DMS114 treated with DMSO at 0.1 percent for 48 hours (cell line): ENCODE results near the gene LAMC1.
A peak's percentile ranks its signal among the peaks of the same experiment; 100 is the strongest.

ENCODE experiments used
- DNase-seq: peaks from one replicate; lab custom pipeline; 2025; ENCODE audit not compliant: unreplicated experiment; lab: John Stamatoyannopoulos, UW

LAMC1 gene

DNA sequence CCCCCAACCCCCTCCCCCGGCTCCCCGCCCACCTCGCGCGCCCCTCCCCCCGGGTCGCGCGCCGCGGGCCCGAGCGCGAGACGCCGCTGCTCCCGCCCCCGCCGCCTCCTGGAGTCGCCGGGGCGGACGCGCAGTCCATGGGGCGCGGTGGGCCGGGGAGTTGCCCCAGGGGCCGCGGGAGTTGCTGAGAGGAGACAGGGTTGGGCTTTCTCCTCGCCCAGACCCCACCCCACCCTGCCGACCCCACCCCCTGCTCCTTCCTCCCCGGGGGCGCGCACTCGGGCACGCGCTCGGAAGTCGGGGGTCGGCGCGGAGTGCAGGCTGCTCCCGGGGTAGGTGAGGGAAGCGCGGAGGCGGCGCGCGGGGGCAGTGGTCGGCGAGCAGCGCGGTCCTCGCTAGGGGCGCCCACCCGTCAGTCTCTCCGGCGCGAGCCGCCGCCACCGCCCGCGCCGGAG is at the start of gene LAMC1:
Gene LAMC1 (plus strand): TSS at position 275 of the 455 bp plus-strand sequence. CDS start 297 bp downstream, outside the sequence.
- DNase-seq = peak; percentile 23

DNA sequence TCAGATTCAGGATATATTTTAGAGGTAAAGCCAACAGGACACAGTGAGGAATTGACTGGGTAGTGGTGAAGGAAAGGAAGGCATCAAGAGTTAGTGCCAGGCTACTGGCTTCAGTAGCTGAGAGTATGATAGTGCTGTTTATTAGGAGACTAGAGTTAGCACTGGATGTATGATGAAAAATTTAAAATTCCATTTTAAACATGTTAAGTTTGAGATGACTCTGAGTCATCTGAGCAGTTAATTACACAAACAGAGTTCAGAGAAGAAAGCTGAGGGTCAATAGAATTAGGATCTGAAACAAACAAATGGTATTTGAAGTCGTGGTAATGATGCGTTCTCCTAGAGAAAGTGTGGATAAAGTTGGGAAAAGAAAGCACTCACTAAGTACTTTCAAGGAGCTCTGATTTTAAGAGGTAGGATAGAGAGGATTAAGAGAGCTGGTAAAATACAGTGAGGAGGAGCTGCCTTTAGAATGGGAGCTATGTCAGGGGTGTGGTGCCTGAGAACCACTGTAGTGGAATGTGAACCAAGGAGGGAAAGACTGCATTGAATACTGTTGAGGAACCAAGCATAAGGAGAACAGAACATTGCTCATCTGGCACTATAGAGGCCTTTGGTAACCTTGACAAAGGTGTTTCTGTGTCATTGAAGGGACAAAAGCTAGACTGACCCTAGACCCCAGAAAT is 48.6 kb upstream of the LAMC1 start:
- DNase-seq = no peak

DNA sequence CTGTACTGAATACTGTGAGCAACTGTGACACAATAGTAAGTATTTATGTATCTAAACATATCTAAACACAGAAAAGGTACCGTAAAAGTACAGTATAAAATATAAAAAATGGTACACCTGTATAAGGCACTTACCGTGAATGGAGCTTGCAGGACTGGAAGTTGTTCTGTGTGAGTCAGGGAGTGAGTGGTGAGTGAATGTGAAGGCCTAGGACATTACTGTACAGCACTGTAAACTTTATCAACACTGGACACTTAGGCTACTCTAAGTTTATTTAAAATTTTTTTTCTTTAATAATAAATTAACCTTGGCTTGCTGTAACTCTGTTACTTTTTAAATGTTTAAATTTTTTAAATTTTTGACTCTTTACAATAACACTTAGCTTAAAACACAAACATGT is 45.7 kb upstream of the LAMC1 start:
- DNase-seq = no peak

DNA sequence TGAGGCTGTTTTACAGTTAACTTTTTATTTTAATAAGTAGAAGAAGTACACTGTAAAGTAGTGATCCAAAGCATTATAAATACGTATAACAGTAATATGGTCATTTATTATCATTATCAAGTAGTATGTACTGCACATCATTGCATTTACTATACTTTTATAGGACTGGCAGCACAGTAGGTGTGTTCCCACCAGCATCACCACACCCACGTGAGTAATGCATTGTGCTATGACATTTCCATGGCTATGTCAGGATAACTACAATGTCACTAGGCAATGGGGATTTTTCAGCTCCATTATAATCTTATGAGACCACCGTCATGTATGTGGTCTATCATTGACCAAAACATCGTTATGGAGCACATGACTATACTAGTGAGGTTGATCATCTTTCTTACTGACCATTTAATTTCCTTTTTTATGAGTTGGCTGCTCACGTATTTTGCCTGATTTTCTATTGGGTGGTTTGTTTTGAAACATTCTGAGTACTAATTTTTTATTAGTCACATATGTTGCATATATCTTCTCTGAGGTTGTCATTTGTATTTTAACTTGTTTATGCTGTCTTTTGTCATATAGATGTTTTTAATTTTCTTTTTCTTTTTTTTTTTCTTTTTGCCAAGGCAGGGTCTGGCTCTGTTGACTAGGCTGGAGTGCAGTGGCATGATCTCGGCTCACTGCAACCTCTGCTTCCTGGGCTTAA is 44.9 kb upstream of the LAMC1 start:
- no peak for DNase-seq

DNA sequence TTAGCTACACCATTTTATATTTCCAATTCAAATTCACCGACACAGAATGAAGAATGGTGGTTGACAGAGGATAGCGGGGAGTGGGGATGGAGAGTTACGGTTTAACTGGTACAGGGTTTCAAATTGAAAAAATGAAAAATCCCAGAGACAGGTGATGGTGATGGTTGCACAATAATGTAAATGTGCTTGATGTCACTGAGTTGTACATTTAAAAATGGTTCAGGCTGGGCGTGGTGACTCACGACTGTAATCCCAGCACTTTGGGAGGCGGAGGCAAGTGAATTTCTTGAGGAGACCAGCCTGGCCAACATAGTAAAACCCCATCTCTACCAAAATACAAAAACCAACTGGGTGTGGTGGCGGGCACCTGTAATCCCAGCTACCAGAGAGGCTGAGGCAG is 39.1 kb upstream of the LAMC1 start:
- no peak for DNase-seq

DNA sequence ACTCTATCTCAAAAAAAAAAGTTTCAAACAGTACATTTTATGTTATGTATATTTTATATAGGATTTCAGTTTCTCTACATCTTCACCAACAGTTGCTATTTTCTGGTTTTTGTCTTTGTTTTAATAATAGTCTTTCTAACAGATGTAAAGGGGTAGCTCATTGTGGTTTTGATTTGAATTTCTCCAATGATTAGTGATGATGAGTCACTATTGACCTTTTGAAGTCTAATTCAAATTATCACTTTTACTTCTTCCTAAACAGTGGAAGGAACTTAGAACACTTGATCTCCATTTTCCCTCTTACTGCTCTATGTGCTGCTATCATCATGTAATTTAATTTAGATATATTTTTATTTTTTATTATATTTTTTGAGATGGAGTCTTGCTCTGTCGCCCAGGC is 38.6 kb upstream of the LAMC1 start:
- no peak for DNase-seq

DNA sequence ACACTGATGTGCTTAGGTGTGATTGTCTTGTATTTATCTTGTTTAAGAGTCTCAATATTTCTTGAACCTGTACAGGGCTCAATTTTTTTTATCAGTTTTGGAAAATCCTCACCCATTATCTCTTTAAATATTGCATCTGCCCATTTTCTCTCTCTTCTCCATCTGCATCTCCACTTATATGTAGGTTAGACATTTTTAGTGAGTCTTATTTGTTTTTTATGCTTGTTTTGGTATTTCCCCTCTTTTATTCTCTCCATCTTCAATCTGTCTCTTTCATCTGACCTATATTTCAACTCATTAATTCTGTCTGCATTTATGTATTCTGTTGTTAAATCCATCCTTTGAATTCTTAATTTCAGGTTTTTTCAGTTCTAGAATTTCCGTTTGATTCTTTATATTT is 37.3 kb upstream of the LAMC1 start:
- DNase-seq = no peak

DNA sequence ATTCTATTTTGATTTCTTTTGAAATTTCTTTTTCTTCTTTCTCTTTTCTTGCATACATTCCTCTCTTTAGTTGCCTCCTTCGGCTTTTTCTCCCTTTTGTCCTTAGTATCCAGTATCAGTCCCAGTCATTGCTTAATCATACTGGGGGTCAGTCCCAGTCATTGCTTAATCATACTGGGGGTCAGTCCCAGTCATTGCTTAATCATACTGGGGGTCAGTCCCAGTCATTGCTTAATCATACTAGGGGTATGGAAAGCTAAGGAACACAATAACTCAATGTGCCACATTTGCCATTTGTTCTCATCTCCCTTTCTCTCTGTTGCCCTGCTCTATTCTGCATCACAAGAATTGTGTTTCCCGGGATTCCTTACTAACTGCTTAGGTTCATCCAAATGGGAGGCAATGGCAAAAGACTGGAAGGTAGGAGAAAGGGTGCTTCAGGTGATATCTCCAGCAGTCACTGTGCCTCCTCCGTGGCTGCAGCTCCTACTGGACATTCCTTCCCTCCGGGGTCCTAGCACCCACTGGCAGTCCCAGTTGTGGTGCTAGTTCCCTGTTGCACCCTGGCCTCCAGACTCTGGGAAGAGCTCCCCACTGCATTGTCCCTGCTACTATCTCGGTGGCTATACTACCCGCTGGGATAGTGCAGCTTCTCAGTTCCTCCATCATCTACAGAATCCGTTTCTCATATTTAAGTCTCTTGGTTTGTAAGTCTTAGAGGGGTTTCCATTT is 32.6 kb upstream of the LAMC1 start:
- DNase-seq = no peak

DNA sequence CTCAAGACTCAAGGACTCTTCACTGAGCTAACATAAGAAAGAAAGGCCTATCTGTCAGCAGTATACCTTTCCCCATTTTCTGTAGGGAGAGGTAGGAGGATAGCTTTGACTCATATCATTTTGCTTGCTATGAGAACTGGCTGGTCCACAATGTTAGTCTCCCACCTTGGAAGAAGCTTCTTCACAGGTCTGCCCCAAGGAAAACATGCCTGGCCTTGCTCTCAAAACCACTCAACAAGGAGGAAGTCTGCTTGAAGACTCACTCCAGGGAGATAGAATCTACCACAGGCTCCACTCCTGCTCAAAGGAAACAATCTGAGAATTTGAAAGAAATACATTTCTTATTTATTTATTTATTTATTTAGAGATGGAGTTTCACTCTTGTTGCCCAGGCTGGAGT is 29.5 kb upstream of the LAMC1 start:
- no peak for DNase-seq

DNA sequence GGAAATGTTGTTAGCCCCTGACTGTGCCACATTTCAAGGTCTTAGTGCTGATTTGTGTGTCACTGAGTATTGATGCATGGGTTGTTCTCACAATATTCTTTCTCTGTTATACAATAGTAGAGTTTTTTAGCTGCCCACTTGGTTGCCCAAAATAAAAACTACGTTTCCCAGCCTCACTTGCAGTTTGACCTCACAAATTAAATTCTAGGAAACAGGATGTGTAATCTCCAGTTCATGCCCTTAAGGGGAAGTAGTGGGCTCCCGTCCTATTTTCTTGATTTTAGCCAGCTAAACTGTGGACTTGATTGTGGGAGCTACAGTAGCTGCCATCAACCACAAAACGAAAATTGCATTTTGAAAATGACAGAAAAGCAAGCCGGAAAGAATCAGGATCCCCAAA is 27.3 kb upstream of the LAMC1 start:
- no peak for DNase-seq

DNA sequence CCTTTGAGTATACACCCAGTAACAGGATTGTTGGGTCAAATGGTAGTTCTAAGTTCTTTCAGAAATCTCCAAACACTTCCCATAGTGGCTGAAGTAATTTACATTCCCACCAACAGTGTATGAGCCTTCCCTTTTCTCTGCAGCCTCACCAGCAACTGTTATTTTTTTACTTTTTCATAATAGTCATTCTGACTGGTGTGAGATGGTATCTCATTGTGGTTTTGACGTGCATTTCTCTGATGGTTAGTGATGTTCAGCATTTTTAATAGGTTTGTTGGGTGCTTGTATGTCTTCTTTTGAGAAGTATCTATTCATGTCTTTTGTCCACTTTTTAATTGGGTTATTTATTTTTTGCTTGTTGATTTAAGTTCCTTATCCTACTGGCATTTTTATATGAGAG is 26.4 kb upstream of the LAMC1 start:
- no peak for DNase-seq

DNA sequence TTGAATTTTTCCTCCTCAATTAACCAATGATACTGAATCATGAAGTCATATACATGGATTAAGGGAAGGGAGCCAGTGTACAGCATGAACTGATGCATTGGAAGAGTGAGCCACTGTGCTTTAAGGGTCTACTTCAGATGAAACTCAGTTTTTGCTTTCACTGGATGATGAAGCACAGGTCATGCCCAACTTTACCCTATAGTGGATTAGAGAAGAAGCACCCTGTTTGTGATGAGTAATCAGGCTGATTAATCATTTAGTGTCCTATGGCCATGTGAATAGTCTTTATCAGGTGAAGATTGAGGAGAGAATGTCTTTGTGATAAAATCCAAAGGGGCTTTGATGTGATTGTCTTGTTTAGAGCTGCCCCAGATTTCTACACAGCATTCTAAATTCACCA is 24.7 kb upstream of the LAMC1 start:
- no peak for DNase-seq

DNA sequence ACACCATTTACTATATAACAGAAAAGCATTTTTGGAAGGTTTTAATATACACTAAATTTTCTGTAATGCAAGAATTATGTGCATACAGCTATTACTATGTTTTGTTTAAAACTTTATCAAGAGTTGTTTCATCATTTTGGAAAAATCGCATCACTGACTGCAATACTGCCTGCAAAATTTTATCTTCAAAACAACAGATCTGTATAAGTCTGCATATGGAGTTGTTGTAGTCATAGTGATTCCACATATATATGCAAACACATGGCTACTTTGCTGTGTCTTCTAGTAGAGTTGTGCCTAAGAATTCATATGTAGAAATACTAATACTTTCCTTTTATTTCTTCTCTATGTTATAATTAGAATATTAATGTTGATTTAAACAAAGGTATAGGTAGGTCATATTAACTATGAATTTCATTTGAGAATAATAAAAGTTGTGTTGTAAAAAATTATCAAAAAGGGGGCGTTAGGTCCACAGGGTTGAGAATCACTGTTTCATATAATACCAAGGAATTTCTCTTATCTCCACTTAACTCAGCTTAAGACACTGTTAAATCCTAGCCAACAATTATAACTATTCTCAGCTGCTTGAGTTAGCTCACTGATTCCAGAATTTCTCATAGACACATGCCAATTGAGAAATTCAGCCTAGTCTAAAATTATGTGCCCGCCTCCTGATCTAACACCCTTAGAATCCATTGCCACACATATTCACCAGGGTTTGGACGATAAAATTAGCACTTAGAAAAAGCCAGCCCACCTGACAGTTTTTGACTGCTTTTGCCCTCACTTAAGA is 22.9 kb upstream of the LAMC1 start:
- no peak for DNase-seq

DNA sequence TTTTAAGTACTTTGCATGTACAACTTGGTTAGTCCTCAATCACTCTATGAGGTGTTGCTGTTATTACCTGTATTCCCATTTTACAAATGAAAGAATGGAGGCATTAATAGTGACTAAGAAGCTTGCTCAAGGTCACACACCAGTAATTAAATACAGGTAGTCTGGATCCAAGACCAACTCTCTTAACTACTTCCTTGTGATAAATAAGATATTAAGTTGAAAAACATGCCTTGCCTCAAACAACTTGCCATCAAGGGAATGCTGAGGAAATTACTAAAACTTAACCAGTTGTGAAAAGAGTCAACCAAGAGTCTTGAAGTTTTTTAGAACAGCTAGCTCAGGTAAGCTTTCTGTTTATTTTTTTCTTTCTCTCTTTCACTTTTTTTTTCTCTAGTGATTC is 21.0 kb upstream of the LAMC1 start:
- no peak for DNase-seq

DNA sequence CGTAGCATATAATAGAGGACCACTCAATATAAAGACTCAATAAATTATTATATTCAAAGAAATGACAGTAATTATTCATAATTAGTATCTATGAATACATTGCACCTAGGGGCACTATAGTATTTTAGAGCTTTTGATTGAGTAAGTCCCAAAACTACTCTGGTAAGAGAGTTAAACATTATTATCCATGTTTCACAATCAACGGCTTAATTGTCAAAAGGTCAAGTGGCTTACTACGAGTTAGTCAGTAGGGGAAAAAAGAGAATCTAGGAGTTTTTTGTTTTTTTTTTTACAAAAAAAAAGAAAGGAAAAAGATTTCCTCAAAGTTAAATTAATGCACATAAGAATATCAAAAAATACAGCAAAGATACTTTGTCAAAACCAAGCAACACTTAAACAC is 20.4 kb upstream of the LAMC1 start:
- no peak for DNase-seq

DNA sequence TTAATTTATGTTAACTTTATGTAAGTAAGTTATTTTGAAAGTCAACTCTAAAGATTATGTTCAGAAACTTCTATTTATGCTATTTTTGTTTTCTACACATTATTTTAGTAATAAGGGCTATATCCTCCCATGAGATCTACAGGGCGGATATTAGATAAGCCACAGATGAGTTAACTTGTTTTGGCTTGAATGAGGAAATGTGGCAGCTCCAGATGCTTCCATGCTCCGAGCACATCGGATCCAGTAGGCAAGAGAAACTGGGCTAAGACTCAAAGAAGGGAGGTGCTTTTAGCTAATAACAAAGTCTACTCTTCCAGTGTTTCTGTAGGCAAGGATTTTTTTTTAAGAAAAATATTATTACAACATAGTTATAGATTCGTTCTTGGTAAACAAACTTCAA is 20.0 kb upstream of the LAMC1 start:
- no peak for DNase-seq

DNA sequence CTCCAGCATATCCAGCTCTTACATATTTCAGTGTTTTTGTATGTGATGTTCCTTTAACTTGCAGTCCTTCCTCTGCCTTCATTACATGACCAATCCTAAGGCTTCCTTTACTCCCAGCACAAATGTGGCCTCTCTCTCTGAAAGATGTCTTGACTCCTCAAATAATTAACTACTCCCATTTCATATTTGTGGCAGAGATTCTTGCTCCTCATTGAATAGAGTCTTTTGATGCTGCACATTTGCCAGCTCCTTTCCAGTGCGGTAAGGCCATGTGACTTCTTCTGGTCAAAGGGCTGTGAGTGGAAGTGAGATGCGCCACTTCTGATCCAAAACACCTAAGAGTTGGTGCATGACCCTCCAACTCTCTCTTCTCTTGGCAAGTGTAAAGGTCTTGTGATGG is 19.1 kb upstream of the LAMC1 start:
- no peak for DNase-seq

DNA sequence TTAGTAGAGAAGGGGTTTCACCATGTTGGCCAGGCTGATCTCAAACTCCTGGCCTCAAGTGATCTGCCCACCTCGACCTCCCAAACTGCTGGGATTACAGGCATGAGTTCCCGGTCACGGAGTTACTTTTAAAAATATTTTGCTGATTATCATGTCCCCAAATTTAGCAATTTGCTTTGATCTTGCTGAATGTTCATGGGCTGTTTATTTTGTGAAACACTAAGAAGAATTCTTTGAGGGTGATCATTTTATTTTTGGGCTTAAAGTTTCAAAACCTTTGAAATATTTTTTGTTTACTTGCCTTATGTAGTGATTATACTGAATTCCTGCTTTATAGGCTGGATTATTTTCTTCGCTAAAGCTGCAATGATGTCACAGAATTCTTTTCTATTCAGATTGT is 11.4 kb upstream of the LAMC1 start:
- no peak for DNase-seq

DNA sequence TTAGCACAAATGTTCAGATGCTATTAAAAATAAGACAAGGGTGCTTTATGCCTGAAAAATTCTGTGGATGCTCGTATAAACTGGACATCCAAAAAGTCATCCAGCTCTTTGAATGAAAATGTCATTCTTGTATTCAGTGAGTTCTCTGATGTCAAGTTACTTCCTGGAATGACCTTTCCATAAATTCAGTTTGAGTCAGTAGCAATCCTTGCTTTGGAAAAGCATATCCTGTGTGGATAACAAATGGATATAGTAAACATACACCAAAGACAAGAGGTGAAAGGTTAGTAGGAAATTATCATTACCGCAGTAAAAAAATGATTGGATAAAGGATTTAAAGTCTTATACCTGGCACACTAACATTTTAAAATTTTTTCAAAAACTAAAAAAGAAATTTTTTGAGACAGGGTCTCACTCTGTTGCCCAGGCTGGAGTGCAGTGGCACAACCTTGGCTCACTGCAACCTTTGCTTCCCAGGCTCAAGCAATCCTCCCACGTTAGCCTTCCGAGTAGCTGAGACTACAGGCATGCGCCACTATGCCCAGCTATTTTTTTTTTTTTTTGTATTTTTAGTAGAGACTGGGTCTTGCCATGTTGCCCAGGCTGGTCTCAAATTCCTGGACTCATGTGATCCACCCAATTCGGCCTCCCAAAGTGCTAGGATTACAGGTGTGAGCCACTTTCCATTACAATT is 10.8 kb upstream of the LAMC1 start:
- no peak for DNase-seq

DNA sequence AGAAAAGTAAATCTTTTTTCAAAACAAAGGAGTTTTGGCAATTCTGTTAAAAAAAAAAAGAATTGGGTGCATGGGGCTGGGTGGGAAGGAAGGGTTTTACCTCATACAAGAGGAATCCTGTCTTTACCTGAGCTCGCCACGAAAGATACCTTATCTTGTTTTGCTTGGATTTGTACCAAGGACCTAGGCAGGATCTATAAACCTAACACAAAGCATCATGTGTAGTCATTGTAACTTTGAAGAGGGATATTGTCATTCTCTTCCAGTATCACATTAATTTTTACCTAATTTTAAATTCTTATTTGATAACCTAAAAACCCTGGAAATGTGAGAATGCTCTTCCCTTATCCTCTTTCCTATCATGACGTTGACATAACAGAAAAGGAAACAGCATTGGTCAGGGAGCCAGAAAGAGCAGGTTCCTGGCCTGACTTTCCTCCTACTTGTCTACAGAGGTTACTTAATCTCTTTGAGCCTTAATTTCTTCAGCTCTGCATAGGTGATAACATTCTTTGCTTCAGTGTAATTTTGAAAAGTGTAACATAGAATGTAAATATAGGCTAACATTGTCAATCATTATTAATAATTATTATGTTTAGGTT is 4.0 kb upstream of the LAMC1 start:
- no peak for DNase-seq
